WERI-Rb-1 (cell line): ENCODE results near the gene OR2J2.
"Not testable (repeated sequence)": the region's sequence is repeated elsewhere in the genome, so short reads cannot be mapped to it uniquely, and the experiment has no call there.

Experiments
- DNase-seq: peaks from one replicate; pipeline ENCODE4 v3.0.0-alpha.2; 2020
- H3K27ac ChIP-seq: fragments of 250-450 bp; sonication (Bioruptor Pico); 2 replicates; pipeline ENCODE4 v1.5.1; 2020; ENCODE audit warnings: mild to moderate bottlenecking, moderate library complexity
- H3K27me3 ChIP-seq: fragments of 250-450 bp; sonication (Bioruptor Pico); 2 replicates; pipeline ENCODE4 v1.5.1; 2021; ENCODE audit warnings: mild to moderate bottlenecking, low read depth, moderate library complexity; ENCODE audit not compliant: insufficient read depth, severe bottlenecking
- H3K36me3 ChIP-seq: fragments of 250-450 bp; sonication (Bioruptor Pico); 2 replicates; pipeline ENCODE4 v1.5.1; 2020; ENCODE audit warnings: mild to moderate bottlenecking, moderate library complexity
- H3K4me3 ChIP-seq: 2 replicates; pipeline ENCODE4 v1.5.1; 2011; ENCODE audit warnings: low read depth, mild to moderate bottlenecking, control low read depth, low read length
- H3K9me3 ChIP-seq: fragments of 250-450 bp; sonication (Bioruptor Pico); 2 replicates; pipeline ENCODE4 v1.5.1; 2021; ENCODE audit warnings: mild to moderate bottlenecking, moderate library complexity; ENCODE audit not compliant: severe bottlenecking
- TF ChIP-seq, protein P1 (sequence below): IDR thresholded peaks from 2 replicates; pipeline ENCODE4 v1.5.1; 2011; ENCODE audit warnings: low read depth, mild to moderate bottlenecking, control low read depth, inconsistent platforms, low read length

Gene OR2J2

GRCh38 chr6:29216528-29216927, 45.8 kb downstream of the OR2J2 start:
- H3K4me3 ChIP-seq, result no peak overlapping the region
- peaks cover 81% of the 10 kb centered on the region for H3K27me3 ChIP-seq
- no peak for DNase-seq
- TF ChIP-seq, protein P1, sequence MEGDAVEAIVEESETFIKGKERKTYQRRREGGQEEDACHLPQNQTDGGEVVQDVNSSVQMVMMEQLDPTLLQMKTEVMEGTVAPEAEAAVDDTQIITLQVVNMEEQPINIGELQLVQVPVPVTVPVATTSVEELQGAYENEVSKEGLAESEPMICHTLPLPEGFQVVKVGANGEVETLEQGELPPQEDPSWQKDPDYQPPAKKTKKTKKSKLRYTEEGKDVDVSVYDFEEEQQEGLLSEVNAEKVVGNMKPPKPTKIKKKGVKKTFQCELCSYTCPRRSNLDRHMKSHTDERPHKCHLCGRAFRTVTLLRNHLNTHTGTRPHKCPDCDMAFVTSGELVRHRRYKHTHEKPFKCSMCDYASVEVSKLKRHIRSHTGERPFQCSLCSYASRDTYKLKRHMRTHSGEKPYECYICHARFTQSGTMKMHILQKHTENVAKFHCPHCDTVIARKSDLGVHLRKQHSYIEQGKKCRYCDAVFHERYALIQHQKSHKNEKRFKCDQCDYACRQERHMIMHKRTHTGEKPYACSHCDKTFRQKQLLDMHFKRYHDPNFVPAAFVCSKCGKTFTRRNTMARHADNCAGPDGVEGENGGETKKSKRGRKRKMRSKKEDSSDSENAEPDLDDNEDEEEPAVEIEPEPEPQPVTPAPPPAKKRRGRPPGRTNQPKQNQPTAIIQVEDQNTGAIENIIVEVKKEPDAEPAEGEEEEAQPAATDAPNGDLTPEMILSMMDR, result no peak
- no peaks in the 10 kb centered on the region for H3K36me3 ChIP-seq
- no peaks in the 10 kb centered on the region for H3K9me3 ChIP-seq
- no peak overlapping the region for H3K27ac ChIP-seq

DNA sequence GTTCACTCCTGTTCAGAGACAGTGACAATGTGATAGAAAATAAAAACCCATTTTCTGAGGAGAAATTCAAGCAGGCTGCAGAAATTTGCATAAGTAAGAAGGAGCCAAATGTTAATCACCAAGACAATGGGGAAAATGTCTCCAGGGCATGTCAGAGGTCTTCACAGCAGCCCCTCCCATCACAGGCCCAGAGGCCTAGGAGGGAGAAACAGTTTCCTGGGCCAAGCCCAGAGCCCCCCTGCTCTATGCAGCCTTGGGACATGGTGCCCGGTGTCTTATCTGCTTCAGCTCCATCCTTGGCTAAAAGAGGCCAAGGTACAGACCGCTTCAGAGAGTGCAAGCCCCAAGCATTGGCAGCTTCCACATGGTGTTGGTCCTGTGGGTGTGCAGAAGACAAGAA, 46.5 kb downstream of the OR2J2 start:
- H3K36me3 ChIP-seq, H3K4me3 ChIP-seq, H3K27ac ChIP-seq, DNase-seq, H3K9me3 ChIP-seq: not testable (repeated sequence)
- peaks cover 82% of the 10 kb centered on the region for H3K27me3 ChIP-seq

- not testable (repeated sequence) for H3K27ac ChIP-seq, H3K4me3 ChIP-seq, DNase-seq, H3K36me3 ChIP-seq, H3K9me3 ChIP-seq
- peaks cover 82% of the 10 kb centered on the region for H3K27me3 ChIP-seq
Measured at GRCh38 chr6:29218056-29218455, 47.3 kb downstream of the OR2J2 start.
